Articular chondrocyte of knee joint (primary cell): ENCODE results near the gene OR52E5. TPM values are rescaled to one million over a fixed set of nuclear protein-coding genes. Genes with fewer than 3 reads are reported as not detected.

Experiments used
- total RNA-seq: library from RNA; depleted of rRNA; stranded (reverse); fragments of >200 nt; gene quantifications from 2 replicates; pipeline ENCODE4 v1.2.3, GENCODE V29; 2012

The OR52E5 gene
- total RNA-seq = not detected in 2 replicates

DNA sequence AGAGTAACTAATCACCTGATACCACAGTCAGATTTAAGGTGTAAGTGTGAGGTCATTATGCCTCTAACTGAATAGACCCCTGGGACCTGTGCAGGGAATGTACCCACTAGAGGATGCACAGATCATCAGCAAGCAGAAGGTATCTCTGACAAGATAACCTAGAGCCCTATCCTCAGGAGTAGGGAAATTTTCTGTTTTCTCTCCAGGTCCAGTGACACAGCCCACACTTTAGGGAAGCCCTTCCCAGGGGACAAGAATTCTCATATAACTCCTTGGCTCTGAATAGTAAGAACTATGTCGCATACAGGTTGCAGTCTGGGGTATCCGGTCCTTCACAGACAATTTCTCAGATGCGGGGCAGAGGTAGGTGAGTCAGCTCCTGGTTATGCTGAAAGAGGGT, at the start of gene OR52E5:
TSS of gene OR52E5 (plus strand) at position 301 of the 400 bp plus-strand sequence. CDS start 7,569 bp downstream, outside the sequence.

DNA sequence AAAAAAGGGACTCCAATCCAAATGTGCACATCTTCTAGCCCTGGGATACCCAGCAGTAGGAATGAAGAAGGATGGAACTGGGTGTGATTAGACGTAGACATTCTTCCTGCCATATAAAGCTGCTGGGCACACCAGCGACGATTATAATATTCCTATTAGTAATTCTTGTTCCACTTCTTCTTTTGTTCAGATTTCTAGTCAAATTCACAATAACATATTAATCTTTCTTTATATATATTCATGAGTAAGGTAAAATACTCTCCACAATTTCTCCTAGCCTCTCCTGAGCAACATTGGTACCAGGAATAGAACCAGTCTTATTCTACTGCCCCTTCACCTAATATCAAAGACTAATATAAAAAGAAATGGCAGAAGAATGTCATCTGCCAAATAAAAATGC, 35.4 kb upstream of the OR52E5 start, which contains the start of gene OR52E8:
TSS of gene OR52E8 (minus strand) at position 101 of the 400 bp plus-strand sequence. CDS start at position 101, 0 bp downstream.

GRCh38 chr11:5880329-5880728, 12.7 kb upstream of the OR52E5 start, which contains the start of gene OR52E4:
Gene OR52E4 (plus strand): TSS chr11:5880629. CDS start chr11:5884293, 3,664 bp downstream.

DNA sequence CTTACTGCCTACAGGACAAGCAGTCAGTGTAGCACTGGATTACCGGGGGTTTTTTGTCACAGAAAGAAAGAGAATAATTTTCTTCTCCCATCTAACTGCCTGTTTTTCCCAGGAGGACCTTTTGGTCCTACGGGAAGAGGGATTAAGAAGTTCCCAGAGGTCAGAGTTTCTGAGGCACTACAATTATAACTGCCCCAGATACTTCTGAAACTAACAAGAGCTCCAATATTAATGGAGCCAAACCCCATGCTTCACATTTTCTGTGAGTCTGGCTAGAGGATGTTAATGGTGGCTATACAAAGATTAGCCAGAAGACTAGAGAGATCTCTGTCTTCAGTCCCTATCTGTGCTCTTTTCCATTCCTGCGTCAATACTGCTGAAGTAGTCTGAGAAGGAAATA, 48.9 kb downstream of the OR52E5 start, which contains the start of gene OR56A3:
TSS of gene OR56A3 (plus strand) at position 301 of the 400 bp plus-strand sequence. CDS start 5,096 bp downstream, outside the sequence.

Other genes with a start within 250 kb of the OR52E5 start
- 31.6 and 35.8 TPM in 2 replicates for gene TRIM5, start 208.1 kb upstream of the OR52E5 start, total RNA-seq
- gene TRIM22, start 203.4 kb upstream of the OR52E5 start, total RNA-seq = 39.1 and 76.3 TPM in 2 replicates
- gene OR56B1, start 156.8 kb upstream of the OR52E5 start, total RNA-seq = under 0.01 TPM in 1 of 2 replicates, not detected in the other
- gene OR52N4, start 139.0 kb upstream of the OR52E5 start, total RNA-seq = not detected in 2 replicates
- gene OR52N5, start 109.9 kb upstream of the OR52E5 start, total RNA-seq = not detected in 2 replicates
- not detected in 2 replicates for gene OR52N1, start 101.9 kb upstream of the OR52E5 start, total RNA-seq
- gene OR52N2, start 84.3 kb upstream of the OR52E5 start, total RNA-seq = not detected in 2 replicates
- not detected in 2 replicates for gene OR52E6, start 51.3 kb upstream of the OR52E5 start, total RNA-seq
- gene OR52E8, start 35.5 kb upstream of the OR52E5 start, total RNA-seq = not detected in 2 replicates
- not detected in 2 replicates for gene OR52E4, start 12.6 kb upstream of the OR52E5 start, total RNA-seq
- gene OR56A3, start 49.0 kb downstream of the OR52E5 start, total RNA-seq = not detected in 2 replicates
- gene OR56A5, start 75.3 kb downstream of the OR52E5 start, total RNA-seq = not detected in 2 replicates
- not detected in 2 replicates for gene OR52L1, start 93.8 kb downstream of the OR52E5 start, total RNA-seq
- gene OR56A4, start 113.7 kb downstream of the OR52E5 start, total RNA-seq = not detected in 2 replicates
- not detected in 2 replicates for gene OR56A1, start 137.6 kb downstream of the OR52E5 start, total RNA-seq
- gene OR56B4, start 214.5 kb downstream of the OR52E5 start, total RNA-seq = not detected in 2 replicates